WTC11 (cell line): ENCODE measurements around the gene RPS28. TPM values are rescaled to one million over a fixed set of nuclear protein-coding genes. Genes with fewer than 3 reads are reported as not detected.

Source experiments
- total RNA-seq: library from RNA; stranded (reverse); gene quantifications from 3 replicates; pipeline ENCODE4 v1.2.3, GENCODE V29; 2021

The RPS28 gene
- total RNA-seq, 1 experiment from 2014 or later = 2,082 TPM

Other genes with a start within 250 kb of the RPS28 start
- 54.8 to 67.3 TPM (median 62.2 TPM) in 3 replicates for gene FBN3, start 171.9 kb upstream of the RPS28 start, total RNA-seq
- gene CERS4, start 112.1 kb upstream of the RPS28 start, total RNA-seq = 116 to 153 TPM (median 150 TPM) in 3 replicates
- 107 to 121 TPM (median 114 TPM) in 3 replicates for gene CD320, start 13.1 kb upstream of the RPS28 start, total RNA-seq
- 76.4 to 101 TPM (median 91.9 TPM) in 3 replicates for gene NDUFA7, start 121 bp upstream of the RPS28 start, total RNA-seq
- 7.8 to 8.0 TPM (median 8.0 TPM) in 3 replicates for gene KANK3, start 21.8 kb downstream of the RPS28 start, total RNA-seq
- gene ANGPTL4, start 42.7 kb downstream of the RPS28 start, total RNA-seq = 1.0 to 2.7 TPM (median 2.2 TPM) in 3 replicates
- 108 to 127 TPM (median 120 TPM) in 3 replicates for gene RAB11B, start 68.9 kb downstream of the RPS28 start, total RNA-seq
- 20.2 to 30.4 TPM (median 27.5 TPM) in 3 replicates for gene MARCHF2, start 91.8 kb downstream of the RPS28 start, total RNA-seq
- 309 to 416 TPM (median 343 TPM) in 3 replicates for gene HNRNPM, start 123.5 kb downstream of the RPS28 start, total RNA-seq
- 0.46 to 1.1 TPM (median 0.66 TPM) in 3 replicates for gene PRAM1, start 181.1 kb downstream of the RPS28 start, total RNA-seq
- gene ZNF414, start 192.7 kb downstream of the RPS28 start, total RNA-seq = 38.2 to 47.4 TPM (median 46.1 TPM) in 3 replicates